SK-N-SH (cell line): ENCODE measurements around the gene SHCBP1. TPM values are rescaled to one million over a fixed set of nuclear protein-coding genes. Genes with fewer than 3 reads are reported as not detected.

ENCODE experiments used
- CTCF ChIA-PET: fragments of 300-600, 350-600 bp; formaldehyde crosslinking; extraction: SDS; loops from one replicate; lab custom pipeline; 2021; lab: Yijun Ruan, JAX
- POLR2A ChIA-PET: fragments of 350-600 bp; sonication (Branson Sonifier 250); formaldehyde crosslinking; extraction: SDS; loops from one replicate; lab custom pipeline; 2020; ENCODE audit warnings: antibody characterized with exemption, inconsistent platforms; lab: Yijun Ruan, JAX
- DNase-seq: peaks from one replicate; pipeline ENCODE4 v3.0.0; 2012
- H2AFZ ChIP-seq: fragments of 200-600 bp; sonication (generic); 2 replicates; pipeline ENCODE4 v1.8.1; 2016; ENCODE audit warnings: antibody characterized with exemption, mild to moderate bottlenecking, low read depth
- H3F3A ChIP-seq: fragments of 200-600 bp; sonication (generic); replicated peaks from 2 replicates; pipeline ENCODE3; 2016; ENCODE audit warnings: antibody characterized with exemption, mild to moderate bottlenecking; ENCODE audit not compliant: insufficient read depth
- H3K27ac ChIP-seq, 2 experiments: fragments of 200-500 bp in 1 of 2; fragments of 200-600 bp in 1 of 2; sonication (Bioruptor generic) in 1 of 2; sonication (generic), shearing (Covaris generic) in 1 of 2; 2 replicates each; pipeline versions ENCODE4 v1.5.1 to v1.6.1; 2014 to 2016; ENCODE audit warnings: low read depth in 2 of 2, inconsistent platforms in 1 of 2, low read length in 1 of 2, mild to moderate bottlenecking in 1 of 2, mixed read lengths in 1 of 2
- H3K27me3 ChIP-seq: fragments of 200-600 bp; sonication (generic), shearing (Covaris generic); 2 replicates; pipeline ENCODE4 v1.6.1; 2016; ENCODE audit warnings: mixed run types; ENCODE audit not compliant: insufficient read depth
- H3K36me3 ChIP-seq, 2 experiments: fragments of 200-500 bp in 1 of 2; fragments of 200-600 bp in 1 of 2; sonication (Bioruptor generic) in 1 of 2; sonication (generic) in 1 of 2; replicated peaks in 1 of 2; 2 replicates each; pipeline versions ENCODE3 to v1.5.1; 2014 to 2016; ENCODE audit warnings: low read length in 1 of 2, mild to moderate bottlenecking in 1 of 2; ENCODE audit not compliant: insufficient read depth in 2 of 2, control insufficient read depth in 1 of 2
- H3K4me1 ChIP-seq, 2 experiments: fragments of 200-500 bp in 1 of 2; fragments of 200-600 bp in 1 of 2; sonication (Bioruptor generic) in 1 of 2; sonication (generic), shearing (Covaris generic) in 1 of 2; 2 replicates each; pipeline versions ENCODE4 v1.5.1 to v1.6.1; 2014 to 2016; ENCODE audit warnings: low read depth in 1 of 2, low read length in 1 of 2, mixed run types in 1 of 2; ENCODE audit not compliant: insufficient read depth in 2 of 2, control insufficient read depth in 1 of 2
- H3K4me2 ChIP-seq: fragments of 200-600 bp; sonication (generic), shearing (Covaris generic); 2 replicates; pipeline ENCODE4 v1.6.1; 2017; ENCODE audit warnings: mixed run types
- H3K4me3 ChIP-seq, 2 experiments: fragments of 200-500 bp in 1 of 2; fragments of 200-600 bp in 1 of 2; sonication (Bioruptor generic) in 1 of 2; sonication (generic), shearing (Covaris generic) in 1 of 2; 2 replicates each; pipeline versions ENCODE4 v1.5.1 to v1.8.1; 2014 to 2016; ENCODE audit warnings: low read depth in 2 of 2, inconsistent platforms in 1 of 2, low read length in 1 of 2, mild to moderate bottlenecking in 1 of 2, mixed read lengths in 1 of 2, moderate library complexity in 1 of 2
- H3K79me2 ChIP-seq: fragments of 200-600 bp; sonication (generic); 2 replicates; pipeline ENCODE4 v1.8.1; 2017; ENCODE audit warnings: mild to moderate bottlenecking; ENCODE audit not compliant: insufficient read depth
- H3K9ac ChIP-seq: fragments of 200-600 bp; sonication (generic); 2 replicates; pipeline ENCODE4 v1.6.1; 2017; ENCODE audit warnings: mixed run types
- H3K9me2 ChIP-seq: fragments of 200-600 bp; sonication (generic); 2 replicates; pipeline ENCODE4 v1.6.1; 2017; ENCODE audit warnings: mixed run types
- H3K9me3 ChIP-seq: fragments of 200-600 bp; sonication (generic); 2 replicates; pipeline ENCODE4 v1.6.1; 2017; ENCODE audit warnings: mixed run types, mild to moderate bottlenecking, moderate library complexity
- H4K20me1 ChIP-seq: fragments of 200-600 bp; sonication (generic); 2 replicates; pipeline ENCODE4 v1.6.1; 2017; ENCODE audit warnings: mild to moderate bottlenecking, mixed run types; ENCODE audit not compliant: insufficient read depth
- CHD2 ChIP-seq: fragments of 150-350 bp; IDR thresholded peaks from 2 replicates; pipeline ENCODE4 v1.6.1; 2018; ENCODE audit warnings: low read length; ENCODE audit not compliant: partially characterized antibody
- CTCF ChIP-seq: fragments of 200-600 bp; sonication (generic); IDR thresholded peaks from 2 replicates; pipeline ENCODE4 v1.6.1; 2017; ENCODE audit warnings: antibody characterized with exemption, mild to moderate bottlenecking, moderate library complexity
- GATA2 ChIP-seq: sonication (generic); formaldehyde crosslinking; IDR thresholded peaks from 2 replicates; pipeline ENCODE4 v1.5.0; 2020; ENCODE audit warnings: mild to moderate bottlenecking, missing genetic modification reagents
- IRF3 ChIP-seq: fragments of 150-350 bp; IDR thresholded peaks from 2 replicates; pipeline ENCODE4 v1.6.1; 2016; ENCODE audit warnings: mild to moderate bottlenecking, low read depth, low read length
- MEF2A ChIP-seq: IDR thresholded peaks from 2 replicates; pipeline ENCODE4 v1.4.0; 2012; ENCODE audit warnings: low read depth, borderline replicate concordance
- MXI1 ChIP-seq: IDR thresholded peaks from 2 replicates; pipeline ENCODE4 v1.6.1; 2012; ENCODE audit warnings: mild to moderate bottlenecking, low read depth, low read length, improper control_type of control experiment
- RFX5 ChIP-seq: IDR thresholded peaks from 2 replicates; pipeline ENCODE4 v1.6.1; 2012; ENCODE audit warnings: mild to moderate bottlenecking, improper control_type of control experiment, low read length
- SMC3 ChIP-seq: IDR thresholded peaks from 2 replicates; pipeline ENCODE4 v1.6.1; 2012; ENCODE audit warnings: low read depth, low read length, improper control_type of control experiment
- TCF12 ChIP-seq: IDR thresholded peaks from 2 replicates; pipeline ENCODE4 v1.4.0; 2012
- USF2 ChIP-seq: fragments of 150-350 bp; IDR thresholded peaks from 2 replicates; pipeline ENCODE4 v1.6.1; 2017; ENCODE audit warnings: antibody characterized with exemption, low read length, low read depth, borderline replicate concordance
- YY1 ChIP-seq: IDR thresholded peaks from 2 replicates; pipeline ENCODE4 v1.4.0; 2012; ENCODE audit warnings: low read depth, mild to moderate bottlenecking
- ZBTB33 ChIP-seq: IDR thresholded peaks from 2 replicates; pipeline ENCODE4 v1.4.0; 2012; ENCODE audit warnings: low read depth, borderline replicate concordance
- WGBS: methylation state at CpG from one replicate; pipeline ENCODE4 v1.1.6; 2017; ENCODE audit warnings: low lambda C conversion rate; 5-methylcytosine and 5-hydroxymethylcytosine counted together
- polyA plus RNA-seq, 3 experiments: library from polyadenylated mRNA; depleted of rRNA; stranded (reverse); fragments of >200 nt; gene quantifications; 2 replicates each; pipeline ENCODE4 v1.2.3, GENCODE V29; 2012
- TF ChIP-seq, protein P1 (sequence below): IDR thresholded peaks from 2 replicates; pipeline ENCODE4 v1.4.0; 2012; ENCODE audit warnings: low read depth
- TF ChIP-seq, protein P2 (sequence below): IDR thresholded peaks from 2 replicates; pipeline ENCODE4 v1.4.0; 2012; ENCODE audit warnings: low read depth, borderline replicate concordance
- TF ChIP-seq, protein P3 (sequence below): IDR thresholded peaks from 2 replicates; pipeline ENCODE4 v1.6.1; 2012; ENCODE audit warnings: mild to moderate bottlenecking, low read depth, low read length, moderate library complexity

SHCBP1 gene, protein sequence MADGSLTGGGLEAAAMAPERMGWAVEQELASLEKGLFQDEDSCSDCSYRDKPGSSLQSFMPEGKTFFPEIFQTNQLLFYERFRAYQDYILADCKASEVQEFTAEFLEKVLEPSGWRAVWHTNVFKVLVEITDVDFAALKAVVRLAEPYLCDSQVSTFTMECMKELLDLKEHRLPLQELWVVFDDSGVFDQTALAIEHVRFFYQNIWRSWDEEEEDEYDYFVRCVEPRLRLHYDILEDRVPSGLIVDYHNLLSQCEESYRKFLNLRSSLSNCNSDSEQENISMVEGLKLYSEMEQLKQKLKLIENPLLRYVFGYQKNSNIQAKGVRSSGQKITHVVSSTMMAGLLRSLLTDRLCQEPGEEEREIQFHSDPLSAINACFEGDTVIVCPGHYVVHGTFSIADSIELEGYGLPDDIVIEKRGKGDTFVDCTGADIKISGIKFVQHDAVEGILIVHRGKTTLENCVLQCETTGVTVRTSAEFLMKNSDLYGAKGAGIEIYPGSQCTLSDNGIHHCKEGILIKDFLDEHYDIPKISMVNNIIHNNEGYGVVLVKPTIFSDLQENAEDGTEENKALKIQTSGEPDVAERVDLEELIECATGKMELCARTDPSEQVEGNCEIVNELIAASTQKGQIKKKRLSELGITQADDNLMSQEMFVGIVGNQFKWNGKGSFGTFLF
- polyA plus RNA-seq (2012; rRNA removed): 11.1 and 12.5 TPM in 2 replicates
- 16.7 and 17.9 TPM in 2 replicates for polyA plus RNA-seq (2012; cell fraction: cytosol; rRNA removed)
- polyA plus RNA-seq (2012; cell fraction: nucleus; rRNA removed): 5.0 and 5.4 TPM in 2 replicates

- ChIA-PET CTCF (interaction anchor here (1.2 kb wide), 1 partner anchor 15 kb away, joined by 4 read pairs; no protein-coding TSS in a partner anchor), POLR2A (no interaction called here)
- peak within 1 kb of the TSS; percentile 76; the same call in 1 of the 2 replicates for H3K9ac ChIP-seq
- no peaks in the 10 kb centered on the region for H4K20me1 ChIP-seq
- no peaks in the 10 kb centered on the region for H3K9me3 ChIP-seq
- DNase-seq: peak; percentile 98
- peak within 1 kb of the TSS; percentile 87 for H3K4me2 ChIP-seq
- H3K4me3 ChIP-seq: peak within 1 kb of the TSS; percentile 82 to 88
- no peaks in the 10 kb centered on the region for H3K27me3 ChIP-seq
- H2AFZ ChIP-seq: peak within 1 kb of the TSS; percentile 100
- H3F3A ChIP-seq: no peaks in the 10 kb centered on the region
- peak within 1 kb of the TSS in 1 of 2 experiments; percentile 33; a peak in 1 of 4 replicates for H3K27ac ChIP-seq
- peaks cover 0 to 6% of the 10 kb centered on the region in 2 experiments; a peak in 2 of 4 replicates for H3K4me1 ChIP-seq
- H3K79me2 ChIP-seq: peaks cover 34% of the 10 kb centered on the region
- WGBS: under 1% methylated on average over 19 of the region's 52 CpGs
- peaks cover 0 to 10% of the 10 kb centered on the region in 2 experiments for H3K36me3 ChIP-seq
- H3K9me2 ChIP-seq: no peaks in the 10 kb centered on the region
- TF ChIP-seq YY1 (peak; percentile 89), RFX5 (peak; percentile 68; the same call in 1 of the 2 replicates), ZBTB33 (no peak), MXI1 (peak; percentile 100), CTCF (peak; percentile 15; the same call in 1 of the 2 replicates), SMC3 (no peak), CHD2 (peak; percentile 63), TCF12 (0 out of 2 replicates have a peak, but pooled peaks have one; percentile 37), GATA2 (CRISPR knock-in tag) (no peak), IRF3 (peak; percentile 23; the same call in 1 of the 2 replicates), MEF2A (no peak), USF2 (no peak)
- TF ChIP-seq, protein P1, sequence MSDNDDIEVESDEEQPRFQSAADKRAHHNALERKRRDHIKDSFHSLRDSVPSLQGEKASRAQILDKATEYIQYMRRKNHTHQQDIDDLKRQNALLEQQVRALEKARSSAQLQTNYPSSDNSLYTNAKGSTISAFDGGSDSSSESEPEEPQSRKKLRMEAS: peak; percentile 81
- TF ChIP-seq, protein P2, sequence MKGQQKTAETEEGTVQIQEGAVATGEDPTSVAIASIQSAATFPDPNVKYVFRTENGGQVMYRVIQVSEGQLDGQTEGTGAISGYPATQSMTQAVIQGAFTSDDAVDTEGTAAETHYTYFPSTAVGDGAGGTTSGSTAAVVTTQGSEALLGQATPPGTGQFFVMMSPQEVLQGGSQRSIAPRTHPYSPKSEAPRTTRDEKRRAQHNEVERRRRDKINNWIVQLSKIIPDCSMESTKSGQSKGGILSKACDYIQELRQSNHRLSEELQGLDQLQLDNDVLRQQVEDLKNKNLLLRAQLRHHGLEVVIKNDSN: no peak
- TF ChIP-seq, protein P3, sequence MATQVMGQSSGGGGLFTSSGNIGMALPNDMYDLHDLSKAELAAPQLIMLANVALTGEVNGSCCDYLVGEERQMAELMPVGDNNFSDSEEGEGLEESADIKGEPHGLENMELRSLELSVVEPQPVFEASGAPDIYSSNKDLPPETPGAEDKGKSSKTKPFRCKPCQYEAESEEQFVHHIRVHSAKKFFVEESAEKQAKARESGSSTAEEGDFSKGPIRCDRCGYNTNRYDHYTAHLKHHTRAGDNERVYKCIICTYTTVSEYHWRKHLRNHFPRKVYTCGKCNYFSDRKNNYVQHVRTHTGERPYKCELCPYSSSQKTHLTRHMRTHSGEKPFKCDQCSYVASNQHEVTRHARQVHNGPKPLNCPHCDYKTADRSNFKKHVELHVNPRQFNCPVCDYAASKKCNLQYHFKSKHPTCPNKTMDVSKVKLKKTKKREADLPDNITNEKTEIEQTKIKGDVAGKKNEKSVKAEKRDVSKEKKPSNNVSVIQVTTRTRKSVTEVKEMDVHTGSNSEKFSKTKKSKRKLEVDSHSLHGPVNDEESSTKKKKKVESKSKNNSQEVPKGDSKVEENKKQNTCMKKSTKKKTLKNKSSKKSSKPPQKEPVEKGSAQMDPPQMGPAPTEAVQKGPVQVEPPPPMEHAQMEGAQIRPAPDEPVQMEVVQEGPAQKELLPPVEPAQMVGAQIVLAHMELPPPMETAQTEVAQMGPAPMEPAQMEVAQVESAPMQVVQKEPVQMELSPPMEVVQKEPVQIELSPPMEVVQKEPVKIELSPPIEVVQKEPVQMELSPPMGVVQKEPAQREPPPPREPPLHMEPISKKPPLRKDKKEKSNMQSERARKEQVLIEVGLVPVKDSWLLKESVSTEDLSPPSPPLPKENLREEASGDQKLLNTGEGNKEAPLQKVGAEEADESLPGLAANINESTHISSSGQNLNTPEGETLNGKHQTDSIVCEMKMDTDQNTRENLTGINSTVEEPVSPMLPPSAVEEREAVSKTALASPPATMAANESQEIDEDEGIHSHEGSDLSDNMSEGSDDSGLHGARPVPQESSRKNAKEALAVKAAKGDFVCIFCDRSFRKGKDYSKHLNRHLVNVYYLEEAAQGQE: peak; percentile 3; the same call in 1 of the 2 replicates
Observed at GRCh38 chr16:46621006-46621933, at the start of gene SHCBP1. SHCBP1 (minus strand) TSS chr16:46621379; CDS start chr16:46621359, 20 bp downstream.
